Right lobe of liver (tissue), 6 donors: ENCODE measurements around the gene APPBP2. TPM values are rescaled to one million over a fixed set of nuclear protein-coding genes. Genes with fewer than 3 reads are reported as not detected.

Source experiments
- ATAC-seq, 4 donors: fragments of 200-7000 bp; cut with Tn5 transposase; one replicate each; pipeline ENCODE4 v1.9.1; 2020; ENCODE audit warnings: mild to moderate bottlenecking in 4 of 4, moderate library complexity in 4 of 4
- DNase-seq, 3 donors: peaks; one replicate each; pipeline ENCODE4 v3.0.0-alpha.2; 2020
- H3K27ac ChIP-seq, 3 donors: fragments of 200-600 bp; one replicate each; pipeline ENCODE4 v1.8.0; 2022
- H3K27me3 ChIP-seq, 2 donors: fragments of 200-600 bp; one replicate each; pipeline ENCODE4 v1.8.0; 2022
- H3K36me3 ChIP-seq, 4 donors: fragments of 200-600 bp; sonication (generic) in 1 of 4; one replicate each; pipeline versions ENCODE4 v1.5.1 to v1.8.0; 2017 to 2022; ENCODE audit warnings: control low read depth in 1 of 4
- H3K4me1 ChIP-seq, 4 donors: fragments of 200-600 bp; sonication (generic) in 1 of 4; one replicate each; pipeline versions ENCODE4 v1.5.1 to v1.8.0; 2017 to 2022; ENCODE audit warnings: control low read depth in 1 of 4
- H3K4me3 ChIP-seq, 3 donors: fragments of 200-600 bp; one replicate each; pipeline ENCODE4 v1.8.0; 2022
- H3K9me3 ChIP-seq, 4 donors: fragments of 200-600 bp; sonication (generic) in 1 of 4; one replicate each; pipeline versions ENCODE4 v1.5.1 to v1.8.0; 2017 to 2022; ENCODE audit warnings: control low read depth in 1 of 4
- CTCF ChIP-seq, 4 donors: fragments of 200-600 bp in 3 of 4; fragments of 450-650 bp in 1 of 4; IDR thresholded peaks; one replicate each; pipeline versions ENCODE4 v1.5.1 to v1.8.0; 2016 to 2022; ENCODE audit warnings: antibody characterized with exemption in 4 of 4, mild to moderate bottlenecking in 2 of 4
- POLR2A ChIP-seq: fragments of 450-650 bp; IDR thresholded peaks from one replicate; pipeline ENCODE4 v1.6.1; 2017; ENCODE audit warnings: antibody characterized with exemption, mild to moderate bottlenecking
- WGBS: methylation state at CpG from one replicate; pipeline ENCODE4 v1.1.6; 2018; ENCODE audit warnings: low coverage, low lambda C conversion rate; ENCODE audit not compliant: insufficient coverage; ENCODE audit errors: missing lambda C conversion rate; 5-methylcytosine and 5-hydroxymethylcytosine counted together
- intact Hi-C, 2 donors: fragments of 100-400 bp; cut with DNase I; formaldehyde crosslinking; loops; one replicate each; pipeline versions ENCODE4 v1.11.2 to v1.14.1; 2022
- total RNA-seq, 6 experiments: library from RNA; depleted of rRNA in 2 of 6; stranded (reverse); fragments of >200 nt in 2 of 6; fragmentation: NEBNext Ultra II Directional in 3 of 6; extraction: Animal tissue kit (Norgen Biotek cat#: 25700) in 3 of 6; gene quantifications; one replicate each; pipeline versions ENCODE4 v1.1.0 to v1.2.4, GENCODE V29; 2016 to 2023
- donor health status: DM: no; HTN: yes; CAD: no.
- donor health status: DM: no; HTN: no; CAD: no.
- donor health status: DM: no; HTN: no; CAD: no.
- donor health status: DM: no; HTN: yes; CAD: no.
- donor health status: DM: no; HTN: yes; CAD: no.

The APPBP2 gene
- total RNA-seq, 6 experiments from 2014 or later: 8.7 to 19.3 (median 13.0) TPM

DNA sequence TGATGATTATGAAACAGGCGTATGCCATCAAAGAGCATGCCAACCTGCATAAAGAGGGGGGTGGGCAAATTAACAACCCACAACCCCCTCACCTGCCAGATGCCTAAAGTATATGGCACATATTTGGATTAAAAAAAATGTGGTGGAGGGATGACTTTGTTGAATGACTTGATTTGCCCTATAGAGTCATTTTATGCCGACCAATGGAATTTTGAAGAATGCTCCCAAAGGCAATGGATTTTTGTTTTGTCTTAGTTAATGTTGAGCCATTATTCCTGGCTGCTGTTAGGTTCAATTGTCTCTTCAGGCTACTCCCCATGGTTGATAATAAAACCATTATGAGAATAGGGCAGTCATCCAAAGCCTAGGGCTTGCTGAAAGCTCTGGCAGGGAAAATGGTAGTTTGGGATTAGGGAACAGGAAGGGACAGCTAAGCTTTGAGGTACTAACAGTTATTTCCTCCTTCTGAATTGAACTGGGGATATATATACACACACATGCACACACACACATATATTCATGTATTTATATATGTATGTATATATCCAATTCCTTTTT, 109.6 kb downstream of the APPBP2 start:
- no peak for DNase-seq
- H3K4me3 ChIP-seq: no peak overlapping the region
- intact Hi-C loops: no loop called here
- no peaks in the 10 kb centered on the region for H3K27me3 ChIP-seq
- H3K9me3 ChIP-seq: no peaks in the 10 kb centered on the region
- 85% methylated on average over 2 of the region's 2 CpGs for WGBS
- no peak for TF ChIP-seq POLR2A
- no peak for TF ChIP-seq CTCF (IDR thresholded peaks at IDR 0.05)
- no peak overlapping the region for H3K27ac ChIP-seq
- ATAC-seq: no peak
- H3K36me3 ChIP-seq: no peaks in the 10 kb centered on the region
- H3K4me1 ChIP-seq: peaks cover 0 to 3% (median 0%) of the 10 kb centered on the region in 4 donors

GRCh38 chr17:60415146-60415545, 110.9 kb downstream of the APPBP2 start:
- Histone ChIP-seq H3K27ac (no peak overlapping the region), H3K9me3 (no peaks in the 10 kb centered on the region), H3K4me1 (no peaks in the 10 kb centered on the region), H3K36me3 (no peaks in the 10 kb centered on the region), H3K27me3 (no peaks in the 10 kb centered on the region), H3K4me3 (no peak overlapping the region)
- no peak for TF ChIP-seq CTCF (IDR thresholded peaks at IDR 0.05)
- no peak for TF ChIP-seq POLR2A
- no peak for ATAC-seq
- no peak for DNase-seq
- intact Hi-C loops: no loop called here
- WGBS: 100% methylated on average over 1 of the region's 1 CpG

DNA sequence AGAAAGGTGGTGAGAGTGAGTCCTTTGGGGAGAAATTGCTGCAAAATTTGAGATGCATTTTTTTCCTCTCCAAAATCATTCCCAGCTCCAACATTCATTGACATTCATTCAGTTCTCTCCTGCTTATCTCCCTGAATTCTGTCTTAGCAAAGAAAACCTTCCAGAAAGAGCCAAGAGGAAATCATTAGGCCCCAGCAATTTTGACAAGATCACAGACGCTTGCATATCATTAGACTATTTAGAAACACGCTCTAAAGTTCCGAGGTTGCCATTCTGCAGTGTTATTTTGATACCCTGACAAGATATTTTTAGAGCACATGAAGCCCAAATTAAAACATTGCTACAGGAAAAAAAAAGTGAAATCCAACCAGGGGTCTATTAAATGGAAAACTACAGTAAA, 113.3 kb downstream of the APPBP2 start:
- DNase-seq: no peak
- 61% methylated on average over 3 of the region's 3 CpGs for WGBS

DNA sequence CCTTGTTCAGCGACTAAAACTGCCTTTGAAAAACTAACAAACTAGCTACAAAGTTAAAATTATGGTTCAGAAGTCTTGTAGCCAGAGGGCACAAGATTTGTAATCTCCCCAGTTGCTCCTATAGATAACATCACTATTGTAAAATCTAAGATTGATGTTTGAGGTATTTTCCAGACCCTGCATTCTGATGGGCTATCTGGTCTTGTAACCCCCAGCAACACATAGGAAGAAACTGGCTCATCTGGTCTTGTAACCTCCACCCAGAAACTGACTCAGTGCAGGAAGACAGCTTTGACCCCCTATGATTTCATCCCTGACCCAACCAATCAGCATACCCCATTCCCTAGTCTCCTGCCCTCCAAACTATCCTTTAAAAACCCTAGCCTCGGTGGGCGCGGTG, 116.0 kb downstream of the APPBP2 start:
- intact Hi-C loops: no loop called here
- Histone ChIP-seq H3K9me3 (no peaks in the 10 kb centered on the region), H3K27me3 (no peaks in the 10 kb centered on the region), H3K4me3 (no peak overlapping the region), H3K27ac (no peak overlapping the region), H3K4me1 (no peaks in the 10 kb centered on the region), H3K36me3 (no peaks in the 10 kb centered on the region)
- ATAC-seq (no peak), DNase-seq (no peak)
- WGBS: 79% methylated on average over 1 of the region's 4 CpGs
- TF ChIP-seq POLR2A (no peak), CTCF (IDR thresholded peaks at IDR 0.05) (no peak)

More for the DNA sequence above, 113.3 kb downstream of the APPBP2 start:
- Histone ChIP-seq H3K27me3 (no peaks in the 10 kb centered on the region), H3K9me3 (no peaks in the 10 kb centered on the region), H3K4me1 (no peaks in the 10 kb centered on the region), H3K4me3 (no peak overlapping the region), H3K36me3 (no peaks in the 10 kb centered on the region), H3K27ac (no peak overlapping the region)
- intact Hi-C loops: no loop called here
- TF ChIP-seq CTCF (IDR thresholded peaks at IDR 0.05) (no peak), POLR2A (no peak)
- no peak for ATAC-seq

DNA sequence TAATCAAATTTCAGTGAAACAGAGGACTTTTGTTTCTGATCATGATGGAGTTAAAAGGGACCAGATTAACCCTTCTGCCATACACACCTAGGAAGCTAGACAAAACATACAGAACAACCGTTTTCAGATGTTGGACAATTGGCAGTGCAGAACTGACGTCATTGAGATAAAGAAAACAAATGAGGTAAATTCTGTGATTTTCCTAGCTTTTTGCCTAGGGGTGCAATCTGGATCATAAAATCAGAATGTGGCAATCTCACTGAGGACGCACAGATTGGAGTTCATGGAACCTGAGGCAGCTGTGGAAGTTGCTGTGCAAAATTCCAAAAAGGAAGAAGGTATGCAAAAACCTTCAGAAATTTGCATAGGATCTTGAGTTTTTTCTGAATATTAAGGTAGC, 119.2 kb downstream of the APPBP2 start:
- no peak overlapping the region for H3K4me3 ChIP-seq
- H3K36me3 ChIP-seq: no peaks in the 10 kb centered on the region
- no peaks in the 10 kb centered on the region for H3K4me1 ChIP-seq
- WGBS: 60% methylated on average over 3 of the region's 3 CpGs
- no peaks in the 10 kb centered on the region for H3K27me3 ChIP-seq
- DNase-seq: no peak
- intact Hi-C loops: no loop called here
- H3K27ac ChIP-seq: no peak overlapping the region
- TF ChIP-seq CTCF (IDR thresholded peaks at IDR 0.05) (no peak), POLR2A (no peak)
- ATAC-seq: no peak
- no peaks in the 10 kb centered on the region for H3K9me3 ChIP-seq
